Trophoblast cell (in vitro differentiated cells and primary cell): Measurements from ENCODE around the gene KCND3.

Source experiments
- DNase-seq, 2 donors: peaks; one replicate each; pipeline ENCODE4 v3.0.0-alpha.2; 2016
- H2AFZ ChIP-seq: 2 replicates; pipeline ENCODE4 v1.6.1; 2013; ENCODE audit warnings: low read length, moderate library complexity, mild to moderate bottlenecking; ENCODE audit not compliant: insufficient read depth, poor library complexity
- H2AK5ac ChIP-seq: 2 replicates; pipeline ENCODE4 v1.6.1; 2013; ENCODE audit warnings: mild to moderate bottlenecking, low read length
- H2BK120ac ChIP-seq: 2 replicates; pipeline ENCODE4 v1.6.1; 2013; ENCODE audit warnings: low read length, mild to moderate bottlenecking, moderate library complexity; ENCODE audit not compliant: insufficient read depth, poor library complexity
- H2BK12ac ChIP-seq: 2 replicates; pipeline ENCODE4 v1.6.1; 2013; ENCODE audit warnings: mild to moderate bottlenecking, low read length, moderate library complexity
- H2BK5ac ChIP-seq: 2 replicates; pipeline ENCODE4 v1.6.1; 2013; ENCODE audit warnings: low read length, low read depth, moderate library complexity, mild to moderate bottlenecking; ENCODE audit not compliant: poor library complexity
- H3K14ac ChIP-seq: 2 replicates; pipeline ENCODE4 v1.6.1; 2013; ENCODE audit warnings: mild to moderate bottlenecking, low read length
- H3K18ac ChIP-seq: 2 replicates; pipeline ENCODE4 v1.6.1; 2013; ENCODE audit warnings: mild to moderate bottlenecking, low read length
- H3K23ac ChIP-seq: 2 replicates; pipeline ENCODE4 v1.6.1; 2013; ENCODE audit warnings: low read length
- H3K27ac ChIP-seq: 2 replicates; pipeline ENCODE4 v1.5.1; 2013; ENCODE audit warnings: low read depth, mild to moderate bottlenecking, inconsistent platforms, low read length, moderate library complexity
- H3K27me3 ChIP-seq: 2 replicates; pipeline ENCODE4 v1.6.1; 2013; ENCODE audit warnings: inconsistent platforms, mild to moderate bottlenecking, low read length, moderate library complexity; ENCODE audit not compliant: insufficient read depth
- H3K36me3 ChIP-seq, 2 experiments: 1 replicate in 1 of 2; 2 replicates in 1 of 2; pipeline ENCODE4 v1.6.1; 2013; ENCODE audit warnings: low read length in 2 of 2, mild to moderate bottlenecking in 2 of 2, moderate library complexity in 1 of 2; ENCODE audit not compliant: insufficient read depth in 2 of 2, control insufficient read depth in 1 of 2
- H3K4ac ChIP-seq: 2 replicates; pipeline ENCODE4 v1.6.1; 2013; ENCODE audit warnings: low read depth, mild to moderate bottlenecking, low read length, moderate library complexity
- H3K4me1 ChIP-seq, 2 experiments: 1 replicate in 1 of 2; 2 replicates in 1 of 2; pipeline ENCODE4 v1.6.1; 2013; ENCODE audit warnings: low read length in 2 of 2, mild to moderate bottlenecking in 2 of 2, moderate library complexity in 1 of 2; ENCODE audit not compliant: insufficient read depth in 2 of 2, control insufficient read depth in 1 of 2
- H3K4me2 ChIP-seq: 2 replicates; pipeline ENCODE4 v1.6.1; 2013; ENCODE audit warnings: inconsistent platforms, mild to moderate bottlenecking, low read length, moderate library complexity
- H3K4me3 ChIP-seq: 2 replicates; pipeline ENCODE4 v1.5.1; 2013; ENCODE audit warnings: mild to moderate bottlenecking, low read depth, low read length, inconsistent platforms
- H3K79me1 ChIP-seq: one replicate; pipeline ENCODE4 v1.6.1; 2013; ENCODE audit warnings: low read length
- H3K79me2 ChIP-seq: 2 replicates; pipeline ENCODE4 v1.6.1; 2013; ENCODE audit warnings: low read length, mild to moderate bottlenecking; ENCODE audit not compliant: control insufficient read depth, insufficient read depth, poor library complexity
- H3K9ac ChIP-seq: 2 replicates; pipeline ENCODE4 v1.6.1; 2013; ENCODE audit warnings: mild to moderate bottlenecking, low read length
- H3K9me3 ChIP-seq: 2 replicates; pipeline ENCODE4 v1.6.1; 2013; ENCODE audit warnings: low read depth, mild to moderate bottlenecking, control low read depth, inconsistent platforms, low read length; ENCODE audit not compliant: insufficient read depth
- H4K12ac ChIP-seq: 2 replicates; pipeline ENCODE4 v1.6.1; 2013; ENCODE audit warnings: low read depth, mild to moderate bottlenecking, low read length, moderate library complexity
- H4K8ac ChIP-seq: 2 replicates; pipeline ENCODE4 v1.6.1; 2013; ENCODE audit warnings: low read depth, mild to moderate bottlenecking, low read length, moderate library complexity
- H4K91ac ChIP-seq: one replicate; pipeline ENCODE4 v1.6.1; 2013; ENCODE audit warnings: low read depth, mild to moderate bottlenecking, low read length, moderate library complexity
- whole genome bisulfite sequencing: extraction: QIAGEN DNeasy Blood & Tissue Kit; methylation state at CpG from one replicate; pipeline ENCODE4 v1.1.7; 2013; ENCODE audit warnings: missing lambda C conversion rate; ENCODE audit not compliant: insufficient read length, insufficient coverage; ENCODE audit errors: extremely low coverage; 5-methylcytosine and 5-hydroxymethylcytosine counted together

KCND3 gene

DNA sequence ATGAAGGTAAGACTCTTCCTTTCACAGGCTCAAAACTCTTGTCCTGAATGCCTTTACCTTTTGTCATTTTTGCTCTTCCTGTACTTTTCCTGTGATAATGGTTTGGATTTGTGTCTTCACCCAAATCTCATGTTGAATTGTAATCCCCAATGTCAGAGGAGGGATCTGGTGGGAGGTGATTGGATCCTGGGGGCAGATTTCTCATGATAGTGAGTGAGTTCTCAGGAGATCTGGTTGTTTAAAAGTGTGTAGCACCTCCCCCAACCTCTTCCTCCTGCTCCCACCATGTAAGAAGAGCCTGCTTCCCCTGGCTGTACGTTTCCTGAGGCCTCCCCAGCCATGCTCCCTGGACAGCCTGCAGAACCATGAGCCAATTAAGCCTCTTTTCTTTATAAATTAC lies 158.3 kb downstream of the KCND3 start:
- H3K27me3 ChIP-seq: no peaks in the 10 kb centered on the region
- no peak overlapping the region for H3K23ac ChIP-seq
- no peak overlapping the region for H3K4me3 ChIP-seq
- H2BK5ac ChIP-seq: no peak overlapping the region
- no peaks in the 10 kb centered on the region for H3K79me2 ChIP-seq
- no peak for DNase-seq
- H3K9ac ChIP-seq: no peak overlapping the region
- no peak overlapping the region for H2BK12ac ChIP-seq
- H3K4me1 ChIP-seq: no peaks in the 10 kb centered on the region
- no peaks in the 10 kb centered on the region for H3K9me3 ChIP-seq
- H3K4ac ChIP-seq: no peak overlapping the region
- H2BK120ac ChIP-seq: no peak overlapping the region
- no peak overlapping the region for H3K14ac ChIP-seq
- H3K27ac ChIP-seq: no peak overlapping the region
- WGBS: no CpG with 5 or more reads among the region's 1 CpG
- no peak overlapping the region for H4K91ac ChIP-seq
- no peaks in the 10 kb centered on the region for H3K79me1 ChIP-seq
- no peaks in the 10 kb centered on the region for H3K36me3 ChIP-seq
- H3K18ac ChIP-seq: no peak overlapping the region
- no peak overlapping the region for H2AFZ ChIP-seq
- H3K4me2 ChIP-seq: no peak overlapping the region
- H4K12ac ChIP-seq: no peak overlapping the region
- H4K8ac ChIP-seq: no peak overlapping the region
- no peak overlapping the region for H2AK5ac ChIP-seq

- H2BK5ac ChIP-seq: no peak overlapping the region
- H3K9ac ChIP-seq: no peak overlapping the region
- no peak overlapping the region for H3K4ac ChIP-seq
- DNase-seq: no peak
- no CpG with 5 or more reads among the region's 6 CpGs for WGBS
- H3K4me1 ChIP-seq: no peaks in the 10 kb centered on the region
- H3K79me1 ChIP-seq: no peaks in the 10 kb centered on the region
- H4K91ac ChIP-seq: no peak overlapping the region
- H3K4me3 ChIP-seq: no peak overlapping the region
- no peak overlapping the region for H3K18ac ChIP-seq
- no peak overlapping the region for H2BK120ac ChIP-seq
- no peaks in the 10 kb centered on the region for H3K27me3 ChIP-seq
- no peak overlapping the region for H3K4me2 ChIP-seq
- H3K14ac ChIP-seq: no peak overlapping the region
- no peaks in the 10 kb centered on the region for H3K79me2 ChIP-seq
- no peak overlapping the region for H2AFZ ChIP-seq
- H4K8ac ChIP-seq: no peak overlapping the region
- H2AK5ac ChIP-seq: no peak overlapping the region
- no peak overlapping the region for H4K12ac ChIP-seq
- H3K27ac ChIP-seq: no peak overlapping the region
- H3K9me3 ChIP-seq: peaks cover under 1% of the 10 kb centered on the region
- H3K36me3 ChIP-seq: no peaks in the 10 kb centered on the region
- no peak overlapping the region for H3K23ac ChIP-seq
- H2BK12ac ChIP-seq: no peak overlapping the region
These were observed 161.5 kb downstream of the KCND3 start for GRCh38 chr1:111827946-111828345.

DNA sequence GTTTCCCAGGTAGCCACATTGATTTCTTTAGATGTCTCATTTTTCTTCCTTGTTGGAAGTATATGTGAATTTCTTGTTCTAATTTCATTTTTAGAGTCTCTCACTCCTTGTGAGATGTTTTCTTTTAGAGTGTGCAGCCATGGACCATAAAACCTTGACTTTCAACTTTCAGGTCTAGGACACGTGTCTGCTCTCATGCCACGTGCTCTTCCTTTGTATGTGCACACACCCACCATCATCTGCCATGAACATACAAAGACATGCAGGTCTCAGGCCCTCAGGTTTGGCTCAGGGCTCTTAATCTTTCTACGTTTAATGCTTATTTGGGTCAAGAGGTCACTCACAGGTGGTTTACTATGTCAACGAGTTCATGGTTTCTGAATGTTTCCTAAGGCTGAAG lies 163.2 kb downstream of the KCND3 start:
- no peak overlapping the region for H4K12ac ChIP-seq
- H2AK5ac ChIP-seq: no peak overlapping the region
- H3K36me3 ChIP-seq: no peaks in the 10 kb centered on the region
- DNase-seq: no peak
- no peak overlapping the region for H3K27ac ChIP-seq
- H3K4ac ChIP-seq: no peak overlapping the region
- H3K79me1 ChIP-seq: no peaks in the 10 kb centered on the region
- no peak overlapping the region for H3K23ac ChIP-seq
- no CpG with 5 or more reads among the region's 4 CpGs for WGBS
- no peak overlapping the region for H4K8ac ChIP-seq
- no peak overlapping the region for H3K9ac ChIP-seq
- no peaks in the 10 kb centered on the region for H3K79me2 ChIP-seq
- peaks cover 2% of the 10 kb centered on the region for H3K9me3 ChIP-seq
- H2BK5ac ChIP-seq: no peak overlapping the region
- H3K4me2 ChIP-seq: no peak overlapping the region
- no peak overlapping the region for H3K18ac ChIP-seq
- no peaks in the 10 kb centered on the region for H3K27me3 ChIP-seq
- no peak overlapping the region for H2BK120ac ChIP-seq
- no peak overlapping the region for H3K4me3 ChIP-seq
- H3K14ac ChIP-seq: no peak overlapping the region
- H3K4me1 ChIP-seq: no peaks in the 10 kb centered on the region
- H2BK12ac ChIP-seq: no peak overlapping the region
- no peak overlapping the region for H4K91ac ChIP-seq
- H2AFZ ChIP-seq: no peak overlapping the region

GRCh38 chr1:111825217-111825616 lies 164.3 kb downstream of the KCND3 start:
- H3K9me3 ChIP-seq: peaks cover 2% of the 10 kb centered on the region
- H3K14ac ChIP-seq: no peak overlapping the region
- no peak overlapping the region for H2BK120ac ChIP-seq
- no peak overlapping the region for H3K23ac ChIP-seq
- no peaks in the 10 kb centered on the region for H3K79me2 ChIP-seq
- no CpG with 5 or more reads among the region's 3 CpGs for WGBS
- DNase-seq: no peak
- H3K4me2 ChIP-seq: no peak overlapping the region
- no peak overlapping the region for H4K8ac ChIP-seq
- no peak overlapping the region for H2BK5ac ChIP-seq
- no peak overlapping the region for H2AFZ ChIP-seq
- no peak overlapping the region for H3K4ac ChIP-seq
- H3K4me3 ChIP-seq: no peak overlapping the region
- no peak overlapping the region for H3K18ac ChIP-seq
- H3K9ac ChIP-seq: no peak overlapping the region
- H2BK12ac ChIP-seq: no peak overlapping the region
- no peaks in the 10 kb centered on the region for H3K4me1 ChIP-seq
- H3K36me3 ChIP-seq: no peaks in the 10 kb centered on the region
- no peak overlapping the region for H3K27ac ChIP-seq
- no peaks in the 10 kb centered on the region for H3K79me1 ChIP-seq
- no peak overlapping the region for H4K12ac ChIP-seq
- H4K91ac ChIP-seq: no peak overlapping the region
- H3K27me3 ChIP-seq: no peaks in the 10 kb centered on the region
- no peak overlapping the region for H2AK5ac ChIP-seq
